Measurements from ENCODE around the gene KRTAP12-1.
"Not testable (repeated sequence)": the region's sequence is repeated elsewhere in the genome, so short reads cannot be mapped to it uniquely, and the experiment has no call there.

Gene KRTAP12-1

DNA sequence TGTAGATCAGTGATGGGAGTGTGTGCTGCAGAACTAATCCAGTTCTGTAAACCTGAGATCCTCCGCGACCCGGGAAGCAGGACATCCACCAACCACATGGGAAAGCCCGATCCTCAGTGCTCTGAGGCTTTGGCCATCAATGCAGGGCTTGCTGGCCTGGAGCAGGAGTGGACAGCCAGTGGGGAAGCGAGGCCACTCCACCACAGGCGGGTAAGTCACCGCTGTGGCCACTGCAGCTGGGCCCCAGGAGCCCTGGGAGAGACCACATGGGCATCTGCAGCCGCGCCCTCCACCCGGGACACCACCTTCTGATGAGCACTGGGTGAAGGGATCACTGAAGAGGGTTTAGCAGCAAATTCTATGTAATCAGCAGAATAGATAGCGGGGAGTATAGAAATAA, 811 bp downstream of the KRTAP12-1 start:
- Histone ChIP-seq H3K4me3 (ENCODE audit: low read length) (no peak overlapping the region), H3K4me2 (ENCODE audit: low read length) (no peak overlapping the region), H3K36me3 (ENCODE audit: insufficient read depth, low read length) (no peaks in the 10 kb centered on the region), H3K4me1 (ENCODE audit: control insufficient read depth, insufficient read depth, low read length) (no peaks in the 10 kb centered on the region), H3K27me3 (ENCODE audit: control insufficient read depth, insufficient read depth, low read length) (peaks cover 68% of the 10 kb centered on the region), H3K9me3 (replicated peaks; ENCODE audit: low read length) (no peaks in the 10 kb centered on the region), H3K9ac (ENCODE audit: low read depth, low read length) (no peak overlapping the region)

GRCh38 chr21:44677881-44678280, 4.1 kb downstream of the KRTAP12-1 start:
- Histone ChIP-seq H3K4me1 (ENCODE audit: control insufficient read depth, insufficient read depth, low read length) (no peaks in the 10 kb centered on the region), H3K27me3 (ENCODE audit: control insufficient read depth, insufficient read depth, low read length) (peaks cover 61% of the 10 kb centered on the region), H3K4me2 (ENCODE audit: low read length) (no peak overlapping the region), H3K36me3 (ENCODE audit: insufficient read depth, low read length) (no peaks in the 10 kb centered on the region), H3K4me3 (ENCODE audit: low read length) (no peak overlapping the region), H3K9me3 (replicated peaks; ENCODE audit: low read length) (no peaks in the 10 kb centered on the region), H3K9ac (ENCODE audit: low read depth, low read length) (no peak overlapping the region)

GRCh38 chr21:44671911-44672310, 10.1 kb downstream of the KRTAP12-1 start:
- Histone ChIP-seq H3K36me3 (ENCODE audit: insufficient read depth, low read length) (no peaks in the 10 kb centered on the region), H3K9ac (ENCODE audit: low read depth, low read length) (no peak overlapping the region), H3K4me1 (ENCODE audit: control insufficient read depth, insufficient read depth, low read length) (no peaks in the 10 kb centered on the region), H3K4me2 (ENCODE audit: low read length) (no peak overlapping the region), H3K4me3 (ENCODE audit: low read length) (no peak overlapping the region), H3K27me3 (ENCODE audit: control insufficient read depth, insufficient read depth, low read length) (peaks cover 26% of the 10 kb centered on the region), H3K9me3 (replicated peaks; ENCODE audit: low read length) (no peaks in the 10 kb centered on the region)

DNA sequence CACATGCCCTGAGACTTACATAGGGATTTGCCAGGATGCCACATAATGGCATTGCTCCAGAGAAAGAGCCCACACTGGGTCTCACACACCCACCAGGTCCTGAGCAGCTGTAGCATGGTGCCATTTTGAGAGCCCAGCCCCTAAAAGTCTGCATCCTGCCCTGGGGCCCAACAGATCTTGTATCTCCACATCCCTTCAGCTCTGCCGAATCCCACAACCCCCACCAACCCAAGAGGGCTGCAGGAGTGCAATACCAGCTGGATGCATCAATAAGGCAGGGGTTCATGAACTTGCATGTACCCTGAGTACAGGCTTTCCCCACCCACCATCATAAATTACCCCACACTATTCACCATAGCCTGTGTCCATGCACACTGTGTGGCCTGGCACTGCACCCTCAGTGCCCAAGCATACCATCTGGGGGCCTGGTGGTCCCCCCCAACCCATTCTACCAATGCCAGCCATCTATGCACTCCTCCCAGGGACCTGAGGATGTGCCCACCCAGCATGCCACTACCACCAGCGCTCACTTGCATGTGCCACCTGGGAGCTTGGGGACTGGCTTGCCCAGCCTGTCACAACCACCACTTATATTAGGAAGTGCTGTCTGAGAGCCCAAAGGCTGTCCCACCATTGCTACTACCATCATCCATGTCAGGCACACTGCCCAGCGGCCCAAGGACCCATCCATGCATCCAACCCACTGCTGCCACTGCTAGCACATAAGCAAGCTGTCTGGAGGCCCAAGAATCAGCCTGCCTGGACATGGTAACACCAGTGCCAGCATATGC, 11.1 kb downstream of the KRTAP12-1 start:
- H3K9ac ChIP-seq (ENCODE audit: low read depth, low read length): no peak overlapping the region
- no peaks in the 10 kb centered on the region for H3K4me1 ChIP-seq (ENCODE audit: control insufficient read depth, insufficient read depth, low read length)
- H3K36me3 ChIP-seq (ENCODE audit: insufficient read depth, low read length): no peaks in the 10 kb centered on the region
- H3K4me2 ChIP-seq (ENCODE audit: low read length): no peak overlapping the region
- no peaks in the 10 kb centered on the region for H3K9me3 ChIP-seq (replicated peaks; ENCODE audit: low read length)
- H3K4me3 ChIP-seq (ENCODE audit: low read length): no peak overlapping the region
- peaks cover 16% of the 10 kb centered on the region for H3K27me3 ChIP-seq (ENCODE audit: control insufficient read depth, insufficient read depth, low read length)

DNA sequence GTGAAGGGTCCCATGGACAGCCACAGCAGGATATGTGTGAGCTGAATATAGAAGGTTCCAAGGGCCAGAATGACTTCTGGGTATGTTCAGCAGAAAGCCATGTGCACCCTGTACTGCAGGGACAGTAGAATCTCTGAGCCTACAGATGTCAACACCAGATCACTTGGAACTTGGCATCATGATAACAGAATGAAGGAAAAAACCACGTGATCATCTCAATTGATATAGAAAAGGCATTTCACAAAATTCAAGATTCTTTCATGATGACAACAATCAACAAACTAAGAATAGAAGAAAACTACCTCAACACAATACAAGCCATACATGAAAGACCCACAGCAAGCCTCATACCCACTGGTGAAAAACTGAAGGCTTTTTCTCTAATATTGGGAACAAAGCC, 14.4 kb downstream of the KRTAP12-1 start:
- Histone ChIP-seq H3K4me1 (ENCODE audit: control insufficient read depth, insufficient read depth, low read length) (no peaks in the 10 kb centered on the region), H3K4me2 (ENCODE audit: low read length) (no peak overlapping the region), H3K27me3 (ENCODE audit: control insufficient read depth, insufficient read depth, low read length) (peaks cover 12% of the 10 kb centered on the region), H3K9me3 (replicated peaks; ENCODE audit: low read length) (no peaks in the 10 kb centered on the region), H3K36me3 (ENCODE audit: insufficient read depth, low read length) (no peaks in the 10 kb centered on the region), H3K9ac (ENCODE audit: low read depth, low read length) (no peak overlapping the region), H3K4me3 (ENCODE audit: low read length) (no peak overlapping the region)

GRCh38 chr21:44666401-44667320, 15.3 kb downstream of the KRTAP12-1 start, which contains the start of gene KRTAP12-2:
KRTAP12-2 (minus strand) TSS chr21:44666927; CDS start chr21:44666886, 41 bp downstream.
- Histone ChIP-seq H3K4me1 (ENCODE audit: control insufficient read depth, insufficient read depth, low read length) (no peaks in the 10 kb centered on the region), H3K27me3 (ENCODE audit: control insufficient read depth, insufficient read depth, low read length) (peaks cover 18% of the 10 kb centered on the region), H3K4me2 (ENCODE audit: low read length) (no peak within 1 kb of the TSS), H3K9ac (ENCODE audit: low read depth, low read length) (no peak within 1 kb of the TSS), H3K9me3 (replicated peaks; ENCODE audit: low read length) (no peaks in the 10 kb centered on the region), H3K36me3 (ENCODE audit: insufficient read depth, low read length) (no peaks in the 10 kb centered on the region), H3K4me3 (ENCODE audit: low read length) (no peak within 1 kb of the TSS)

DNA sequence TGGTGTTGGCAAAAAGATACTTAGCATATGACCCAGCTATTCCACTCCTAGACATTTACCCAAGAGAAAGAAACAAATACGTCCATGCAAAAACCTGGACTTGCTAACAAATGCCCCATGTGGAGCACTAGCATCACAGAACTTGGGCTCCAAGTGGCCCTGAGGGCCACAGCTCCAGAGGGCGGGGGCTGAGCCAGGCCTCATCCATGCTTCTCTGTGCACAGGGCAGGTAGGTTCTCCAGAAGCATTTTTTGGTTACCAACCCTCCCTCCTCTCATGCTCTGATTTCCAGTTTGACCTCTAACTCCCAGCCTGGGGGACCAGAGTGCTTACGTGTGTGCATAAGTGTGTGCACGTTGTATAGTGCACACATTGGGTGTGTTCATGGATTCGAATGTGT, 17.3 kb downstream of the KRTAP12-1 start:
- H3K27me3 ChIP-seq (ENCODE audit: control insufficient read depth, insufficient read depth, low read length): peaks cover 18% of the 10 kb centered on the region
- H3K9me3 ChIP-seq (replicated peaks; ENCODE audit: low read length): no peaks in the 10 kb centered on the region
- H3K9ac ChIP-seq (ENCODE audit: low read depth, low read length): no peak overlapping the region
- no peak overlapping the region for H3K4me3 ChIP-seq (ENCODE audit: low read length)
- no peak overlapping the region for H3K4me2 ChIP-seq (ENCODE audit: low read length)
- H3K4me1 ChIP-seq (ENCODE audit: control insufficient read depth, insufficient read depth, low read length): no peaks in the 10 kb centered on the region
- H3K36me3 ChIP-seq (ENCODE audit: insufficient read depth, low read length): no peaks in the 10 kb centered on the region

DNA sequence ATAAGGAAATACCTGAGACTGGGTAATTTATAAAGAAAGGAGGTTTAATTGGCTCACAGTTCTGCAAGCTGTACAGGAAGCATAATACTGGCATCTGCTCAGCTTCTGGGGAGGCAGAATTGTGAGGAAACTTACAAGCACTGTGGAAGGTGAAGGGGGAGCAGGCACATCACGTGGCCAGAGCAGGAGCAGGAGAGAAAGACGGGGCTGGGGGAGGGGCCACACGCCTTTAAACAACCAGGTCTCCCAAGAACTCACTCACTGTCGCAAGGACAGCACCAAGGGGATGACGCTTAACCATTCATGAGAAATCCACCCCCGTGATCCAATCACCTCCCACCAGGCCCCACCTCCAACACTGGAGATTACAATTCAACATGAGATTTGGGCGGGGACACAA, 20.4 kb downstream of the KRTAP12-1 start:
- H3K9me3 ChIP-seq (replicated peaks; ENCODE audit: low read length); H3K4me1 ChIP-seq (ENCODE audit: control insufficient read depth, insufficient read depth, low read length); H3K36me3 ChIP-seq (ENCODE audit: insufficient read depth, low read length); H3K4me2 ChIP-seq (ENCODE audit: low read length); H3K9ac ChIP-seq (ENCODE audit: low read depth, low read length); H3K4me3 ChIP-seq (ENCODE audit: low read length): not testable (repeated sequence)
- peaks cover 30% of the 10 kb centered on the region for H3K27me3 ChIP-seq (ENCODE audit: control insufficient read depth, insufficient read depth, low read length)

GRCh38 chr21:44658913-44659595, 22.9 kb downstream of the KRTAP12-1 start:
- no peaks in the 10 kb centered on the region for H3K36me3 ChIP-seq (ENCODE audit: insufficient read depth, low read length)
- no peak overlapping the region for H3K9ac ChIP-seq (ENCODE audit: low read depth, low read length)
- peaks cover 29% of the 10 kb centered on the region for H3K27me3 ChIP-seq (ENCODE audit: control insufficient read depth, insufficient read depth, low read length)
- no peaks in the 10 kb centered on the region for H3K9me3 ChIP-seq (replicated peaks; ENCODE audit: low read length)
- no peak overlapping the region for H3K4me2 ChIP-seq (ENCODE audit: low read length)
- H3K4me3 ChIP-seq (ENCODE audit: low read length): no peak overlapping the region
- no peaks in the 10 kb centered on the region for H3K4me1 ChIP-seq (ENCODE audit: control insufficient read depth, insufficient read depth, low read length)

GRCh38 chr21:44658541-44658910, 23.4 kb downstream of the KRTAP12-1 start:
- Histone ChIP-seq H3K36me3 (ENCODE audit: insufficient read depth, low read length) (no peaks in the 10 kb centered on the region), H3K4me2 (ENCODE audit: low read length) (no peak overlapping the region), H3K9me3 (replicated peaks; ENCODE audit: low read length) (no peaks in the 10 kb centered on the region), H3K27me3 (ENCODE audit: control insufficient read depth, insufficient read depth, low read length) (peaks cover 34% of the 10 kb centered on the region), H3K4me1 (ENCODE audit: control insufficient read depth, insufficient read depth, low read length) (no peaks in the 10 kb centered on the region), H3K4me3 (ENCODE audit: low read length) (no peak overlapping the region), H3K9ac (ENCODE audit: low read depth, low read length) (no peak overlapping the region)
